OCI-LY1 (cell line): Measurements from ENCODE around the gene SH3PXD2A.
A peak's percentile ranks its signal among the peaks of the same experiment; 100 is the strongest.

Source experiments
- H2AFZ ChIP-seq: fragments of 200-600 bp; sonication (generic), shearing (Covaris generic); 2 replicates; pipeline ENCODE4 v1.6.0; 2014; ENCODE audit warnings: antibody characterized with exemption, mild to moderate bottlenecking, low read length
- H3F3A ChIP-seq: fragments of 200-600 bp; sonication (generic), shearing (Covaris generic); 2 replicates; pipeline ENCODE4 v1.6.0; 2014; ENCODE audit warnings: mild to moderate bottlenecking, antibody characterized with exemption, low read length, moderate library complexity; ENCODE audit not compliant: insufficient read depth
- H3K27ac ChIP-seq: fragments of 200-600 bp; sonication (generic); 2 replicates; pipeline ENCODE4 v1.5.1; 2014; ENCODE audit warnings: low read length, mixed run types, mild to moderate bottlenecking, low read depth; ENCODE audit not compliant: poor library complexity, severe bottlenecking
- H3K27me3 ChIP-seq: fragments of 200-600 bp; sonication (generic); 2 replicates; pipeline ENCODE4 v1.6.0; 2014; ENCODE audit warnings: antibody characterized with exemption, mild to moderate bottlenecking, low read length, moderate library complexity; ENCODE audit not compliant: insufficient read depth
- H3K36me3 ChIP-seq: fragments of 200-600 bp; sonication (generic); 2 replicates; pipeline ENCODE4 v1.6.1; 2014; ENCODE audit warnings: mild to moderate bottlenecking, antibody characterized with exemption, low read length, moderate library complexity, mixed read lengths; ENCODE audit not compliant: insufficient read depth
- H3K4me1 ChIP-seq: fragments of 200-600 bp; sonication (generic); 2 replicates; pipeline ENCODE4 v1.5.1; 2014; ENCODE audit warnings: mild to moderate bottlenecking, low read length, moderate library complexity; ENCODE audit not compliant: insufficient read depth, severe bottlenecking
- H3K4me2 ChIP-seq: fragments of 200-600 bp; sonication (generic), shearing (Covaris generic); 2 replicates; pipeline ENCODE4 v1.6.1; 2014; ENCODE audit warnings: low read length
- H3K4me3 ChIP-seq: fragments of 200-600 bp; sonication (generic); 2 replicates; pipeline ENCODE4 v1.5.1; 2014; ENCODE audit warnings: low read length, low read depth, mild to moderate bottlenecking, mixed read lengths; ENCODE audit not compliant: poor library complexity, severe bottlenecking
- H3K79me2 ChIP-seq: fragments of 200-600 bp; shearing (Covaris generic); 2 replicates; pipeline ENCODE4 v1.6.1; 2016; ENCODE audit warnings: mixed run types, low read length, mixed read lengths; ENCODE audit not compliant: insufficient read depth
- H3K9ac ChIP-seq: fragments of 200-600 bp; sonication (generic), shearing (Covaris generic); 2 replicates; pipeline ENCODE4 v1.6.1; 2014; ENCODE audit warnings: mild to moderate bottlenecking, low read length, mixed read lengths
- H3K9me2 ChIP-seq: fragments of 200-600 bp; sonication (generic), shearing (Covaris generic); 2 replicates; pipeline ENCODE4 v1.6.1; 2014; ENCODE audit warnings: low read depth, mild to moderate bottlenecking, low read length, mixed read lengths
- H3K9me3 ChIP-seq: fragments of 200-600 bp; shearing (Covaris generic); 2 replicates; pipeline ENCODE4 v1.6.1; 2014; ENCODE audit warnings: low read length, mixed read lengths
- H4K20me1 ChIP-seq: fragments of 200-600 bp; sonication (generic), shearing (Covaris generic); 2 replicates; pipeline ENCODE4 v1.6.0; 2016; ENCODE audit warnings: mild to moderate bottlenecking, low read length; ENCODE audit not compliant: insufficient read depth
- CTCF ChIP-seq: fragments of 200-600 bp; sonication (generic), shearing (Covaris generic); IDR thresholded peaks from 2 replicates; pipeline ENCODE4 v1.5.1; 2017; ENCODE audit warnings: mild to moderate bottlenecking, antibody characterized with exemption, low read length, moderate library complexity, mixed read lengths
- EZH2 ChIP-seq: fragments of 200-600 bp; sonication (generic), shearing (Covaris generic); IDR thresholded peaks from 2 replicates; pipeline ENCODE4 v1.8.0; 2017; ENCODE audit warnings: borderline replicate concordance, mixed run types, mild to moderate bottlenecking, antibody characterized with exemption, low read length, moderate library complexity, mixed read lengths

Gene SH3PXD2A

DNA sequence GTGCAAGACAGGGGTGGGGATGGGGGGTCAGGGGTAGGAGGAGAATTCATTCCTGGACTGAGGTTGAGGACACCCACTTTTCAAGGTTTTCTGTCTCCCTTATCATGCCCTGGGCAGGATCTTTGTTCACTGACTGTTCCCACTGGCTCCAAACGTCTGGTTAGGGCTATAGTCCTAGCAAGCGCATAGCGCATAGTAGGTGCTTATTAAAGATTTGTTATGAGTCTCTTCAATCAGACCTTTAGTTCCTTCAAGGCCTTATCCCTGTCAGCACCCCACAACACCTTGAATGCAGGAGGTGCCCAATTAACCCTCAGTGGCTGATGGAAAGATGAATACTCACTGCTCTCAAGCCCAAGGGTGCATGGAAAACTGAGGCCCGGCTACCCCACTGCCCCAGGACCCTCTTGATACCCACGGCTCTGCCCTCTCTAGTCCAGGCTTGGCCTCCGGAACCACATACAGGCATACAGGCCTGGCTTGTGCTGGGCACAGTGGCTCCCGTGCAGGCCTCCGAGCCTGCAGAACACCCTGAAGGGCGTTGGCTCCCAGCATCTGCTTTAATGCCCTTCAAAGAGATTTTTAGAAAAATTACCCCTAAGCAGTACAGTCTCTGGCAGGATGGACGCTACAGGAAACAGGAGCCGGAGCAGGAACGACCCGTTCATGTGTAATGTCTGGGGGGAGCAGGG is 177.7 kb downstream of the SH3PXD2A start:
- Histone ChIP-seq H3K9me2 (no peaks in the 10 kb centered on the region), H3K4me2 (peak overlapping the region; percentile 53), H3K9ac (peak overlapping the region; percentile 14; the same call in 1 of the 2 replicates), H3K79me2 (no peaks in the 10 kb centered on the region), H3K9me3 (no peaks in the 10 kb centered on the region), H3F3A (no peaks in the 10 kb centered on the region), H3K4me3 (peak overlapping the region; percentile 44), H3K4me1 (peaks cover 24% of the 10 kb centered on the region), H3K27me3 (no peaks in the 10 kb centered on the region), H3K27ac (peak overlapping the region; percentile 48), H4K20me1 (no peaks in the 10 kb centered on the region), H3K36me3 (no peaks in the 10 kb centered on the region), H2AFZ (no peak overlapping the region)
- TF ChIP-seq EZH2, result no peak
- no peak for TF ChIP-seq CTCF

- Histone ChIP-seq H3K9me3 (no peaks in the 10 kb centered on the region), H3K79me2 (no peaks in the 10 kb centered on the region), H3K9ac (no peak overlapping the region), H2AFZ (no peak overlapping the region), H3K27ac (no peak overlapping the region), H3K27me3 (no peaks in the 10 kb centered on the region), H3K36me3 (no peaks in the 10 kb centered on the region), H3K4me1 (peaks cover 24% of the 10 kb centered on the region), H3K4me3 (no peak overlapping the region), H3F3A (no peaks in the 10 kb centered on the region), H3K9me2 (no peaks in the 10 kb centered on the region), H4K20me1 (no peaks in the 10 kb centered on the region), H3K4me2 (no peak overlapping the region)
- TF ChIP-seq CTCF (no peak), EZH2 (no peak)
These were observed 178.4 kb downstream of the SH3PXD2A start for GRCh38 chr10:103676851-103677417.

GRCh38 chr10:103676058-103676785 is 179.2 kb downstream of the SH3PXD2A start:
- H2AFZ ChIP-seq, result no peak overlapping the region

More at GRCh38 chr10:103676058-103676785, 179.2 kb downstream of the SH3PXD2A start:
- no peak for TF ChIP-seq EZH2
- H3K9ac ChIP-seq, result no peak overlapping the region
- no peaks in the 10 kb centered on the region for H3F3A ChIP-seq
- H3K9me2 ChIP-seq, result no peaks in the 10 kb centered on the region
- no peaks in the 10 kb centered on the region for H3K9me3 ChIP-seq
- no peak overlapping the region for H3K4me2 ChIP-seq
- no peak overlapping the region for H3K27ac ChIP-seq
- H3K79me2 ChIP-seq, result no peaks in the 10 kb centered on the region
- H3K36me3 ChIP-seq, result no peaks in the 10 kb centered on the region
- H3K27me3 ChIP-seq, result no peaks in the 10 kb centered on the region
- no peak overlapping the region for H3K4me3 ChIP-seq
- peaks cover 24% of the 10 kb centered on the region for H3K4me1 ChIP-seq
- no peaks in the 10 kb centered on the region for H4K20me1 ChIP-seq
